IPS DF 19.7 (cell line): Measurements from ENCODE around the gene SP1.
"Not testable (repeated sequence)": the region's sequence is repeated elsewhere in the genome, so short reads cannot be mapped to it uniquely, and the experiment has no call there.

Experiments used
- DNase-seq: peaks from one replicate; pipeline ENCODE4 v3.0.0-alpha.2; 2013; ENCODE audit warnings: low read depth, low spot score

SP1 gene

DNA sequence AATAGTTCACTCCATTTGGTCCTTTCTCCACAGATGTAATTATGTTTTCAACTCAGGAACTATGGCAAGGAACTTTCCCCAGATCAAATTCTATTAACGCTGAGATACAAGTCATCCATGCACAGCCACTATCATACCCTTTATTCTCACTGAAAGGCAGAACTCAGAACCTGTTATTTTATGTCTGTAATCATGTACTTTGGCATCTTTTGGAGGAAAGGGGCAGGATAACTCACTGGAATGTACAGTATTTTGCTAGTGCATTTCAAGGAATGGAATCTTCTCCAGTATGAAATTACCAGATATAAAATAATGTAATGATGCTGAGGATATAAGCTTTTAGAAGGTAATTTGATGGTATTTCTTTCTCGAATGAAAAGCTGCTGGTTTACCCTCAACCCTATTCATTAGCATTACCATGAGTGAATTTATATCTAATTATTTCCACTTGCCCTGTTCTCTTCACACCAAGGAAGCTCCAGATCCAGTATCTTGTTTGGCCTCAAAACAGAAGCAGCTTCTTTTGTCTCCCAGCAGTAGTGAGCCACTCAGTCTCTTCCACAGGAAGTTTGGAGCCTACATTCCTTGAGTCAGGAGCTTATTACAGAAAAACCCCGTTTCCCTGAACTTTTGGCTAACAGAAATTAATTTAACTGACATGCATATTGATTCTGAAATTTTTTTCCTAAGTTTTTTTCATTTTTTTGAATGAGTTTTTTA is 33.7 kb downstream of the SP1 start:
- DNase-seq, result no peak

DNA sequence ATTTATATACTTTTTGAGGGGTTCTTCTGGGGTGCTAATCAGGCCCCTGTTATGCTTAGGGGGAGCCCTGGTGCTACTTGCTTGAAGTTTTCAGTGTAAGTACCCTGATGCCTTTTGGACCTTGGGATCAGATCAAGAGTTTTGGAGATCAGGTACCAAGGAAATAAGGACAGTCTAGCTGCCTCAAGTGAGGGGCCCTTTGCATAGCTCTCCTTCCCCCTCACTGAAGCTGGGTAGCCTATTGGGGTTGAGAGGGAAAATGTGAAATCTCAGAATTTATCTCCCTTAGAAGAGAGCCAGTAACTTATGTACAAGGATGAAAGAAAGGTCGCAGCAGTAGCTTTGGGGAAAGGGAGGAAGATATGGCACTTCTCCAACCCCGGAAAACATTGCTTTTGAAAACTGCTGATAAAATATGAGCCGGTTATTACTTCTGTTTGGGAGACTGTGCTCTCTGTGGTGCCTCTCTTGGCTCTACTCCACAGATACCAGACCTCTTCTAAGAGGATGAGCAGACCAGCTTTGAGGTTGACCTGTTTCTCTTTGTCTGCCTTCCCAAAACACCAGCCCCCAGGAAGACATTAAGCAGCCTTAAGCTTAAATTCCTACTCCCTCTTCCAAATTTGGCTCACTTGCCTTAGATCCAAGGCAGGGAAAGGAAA is 34.9 kb downstream of the SP1 start:
- DNase-seq, result no peak

DNA sequence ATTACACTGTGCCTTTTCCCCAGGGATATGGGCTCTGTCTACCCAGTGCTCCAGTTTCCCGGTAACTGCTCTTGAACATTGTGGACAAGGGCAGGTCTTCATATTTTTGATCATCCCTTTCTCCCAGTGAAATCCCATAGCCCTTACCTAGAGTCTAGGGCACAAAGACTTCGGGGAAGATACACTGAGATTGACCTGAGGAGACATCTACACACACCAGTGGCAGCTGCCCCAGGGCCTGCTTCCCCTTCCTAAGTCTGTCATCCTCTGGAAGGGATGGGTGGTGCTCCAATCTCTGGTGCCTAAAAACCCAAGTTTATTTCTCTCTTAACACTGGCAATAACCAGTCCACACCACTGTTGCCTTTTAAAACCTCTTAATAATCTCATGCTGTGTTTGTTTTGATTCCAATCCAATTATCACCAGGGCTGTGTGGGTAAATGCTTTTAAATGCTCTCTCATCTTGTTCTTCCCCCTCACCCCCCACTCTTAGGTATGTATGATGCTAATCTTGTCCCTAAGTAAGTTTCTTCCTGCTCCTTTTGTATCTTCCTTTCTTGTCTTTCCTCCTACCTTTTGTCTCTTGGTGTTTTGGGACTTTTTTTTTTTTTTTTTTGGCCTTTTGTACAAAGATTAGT is 35.9 kb downstream of the SP1 start:
- DNase-seq, result not testable (repeated sequence)

DNA sequence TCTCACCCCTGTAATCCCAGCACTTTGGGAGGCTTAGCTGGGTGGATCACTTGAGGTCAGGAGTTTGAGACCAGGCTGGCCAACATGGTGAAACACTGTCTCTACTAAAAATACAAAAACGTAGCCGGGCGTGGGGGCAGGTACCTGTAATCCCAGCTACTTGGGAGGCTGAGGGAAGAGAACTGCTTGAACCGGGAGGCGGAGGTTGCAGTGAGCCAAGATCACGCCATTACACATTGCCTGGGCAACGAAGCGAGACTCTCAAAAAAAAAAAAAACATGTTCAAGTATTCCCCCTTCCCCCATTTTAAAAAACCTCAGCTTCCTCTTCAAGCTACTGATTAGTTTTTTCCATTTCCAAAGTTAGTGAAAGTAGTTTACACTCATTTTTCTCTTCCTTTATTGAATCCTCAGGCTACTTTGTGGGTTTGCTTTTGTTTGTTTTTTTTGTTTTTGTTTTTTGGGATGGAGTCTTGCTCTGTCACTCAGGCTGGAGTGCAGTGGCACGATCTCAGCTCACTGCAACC is 37.4 kb downstream of the SP1 start:
- DNase-seq, result not testable (repeated sequence)

DNA sequence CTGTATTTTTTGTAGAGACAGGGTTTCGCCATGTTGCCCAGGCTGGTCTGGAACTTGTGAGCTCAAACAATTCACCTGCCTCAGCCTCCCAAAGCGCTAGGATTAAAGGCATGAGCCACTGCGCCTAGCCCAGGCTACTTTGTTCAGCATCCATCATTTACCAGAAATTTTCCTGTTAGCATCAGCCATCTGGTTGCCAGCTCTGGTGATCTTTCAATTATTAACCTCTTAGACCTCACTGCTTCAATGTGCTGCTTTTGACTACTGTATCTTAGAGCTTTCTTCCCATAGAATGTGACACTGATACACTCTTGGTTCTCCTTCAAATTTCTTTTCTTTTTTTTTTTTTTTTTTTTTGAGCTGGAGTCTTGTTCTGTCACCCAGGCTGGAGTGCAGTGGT is 38.2 kb downstream of the SP1 start:
- DNase-seq, result no peak

DNA sequence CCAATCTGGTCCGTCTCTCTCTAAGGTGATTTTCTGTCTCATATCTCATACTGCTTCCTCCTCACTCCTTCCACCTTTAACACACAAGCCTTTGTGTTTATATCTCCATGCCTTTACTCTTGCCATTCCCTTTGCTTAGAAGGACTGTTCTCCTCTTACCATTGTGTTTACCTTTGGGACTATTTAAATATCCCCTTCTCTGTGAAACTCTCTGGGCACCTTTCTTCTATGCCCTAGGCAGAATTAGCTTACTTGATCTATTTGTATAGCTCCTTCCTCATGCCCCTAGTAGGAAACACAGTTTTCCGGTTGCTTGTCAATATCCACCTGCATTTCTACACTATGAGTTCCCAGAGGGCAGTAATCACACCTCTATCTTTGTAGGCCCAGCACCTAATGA is 39.8 kb downstream of the SP1 start:
- no peak for DNase-seq

DNA sequence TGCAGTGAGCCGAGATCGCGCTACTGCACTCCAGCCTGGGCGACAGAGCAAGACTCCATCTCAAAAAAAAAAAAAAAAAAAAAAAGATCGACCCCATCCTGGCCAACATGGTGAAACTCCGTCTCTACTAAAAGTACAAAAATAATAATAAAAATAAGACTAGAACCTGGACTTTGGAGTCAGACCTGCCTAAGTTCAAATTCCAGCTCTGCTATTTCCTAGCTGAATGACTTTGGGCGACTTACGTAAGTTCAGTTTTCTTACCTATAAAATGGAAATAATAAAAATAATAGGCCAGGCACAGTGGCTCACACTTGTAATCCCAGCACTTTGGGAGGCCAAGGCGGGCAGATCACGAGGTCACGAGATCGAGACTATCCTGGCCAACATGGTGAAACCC is 42.3 kb downstream of the SP1 start:
- not testable (repeated sequence) for DNase-seq

DNA sequence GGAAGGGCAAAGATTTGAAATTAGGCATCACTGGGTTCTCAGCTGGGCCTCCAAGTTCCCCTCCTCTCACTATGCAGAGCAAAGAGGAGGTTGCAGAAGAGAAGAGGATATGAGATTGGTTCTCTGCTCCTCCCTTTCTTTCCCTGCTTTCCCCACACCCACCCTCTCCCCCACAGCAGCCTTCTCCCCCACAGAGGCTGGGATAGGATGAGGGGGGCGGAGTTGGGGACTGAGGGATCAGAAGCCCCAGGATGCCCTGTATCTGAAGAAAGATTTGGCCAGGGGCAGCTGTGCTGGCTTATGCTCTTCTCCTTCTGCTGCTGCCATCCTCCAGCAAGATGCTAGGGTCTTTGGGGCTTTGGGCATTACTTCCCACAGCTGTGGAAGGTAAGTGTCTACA is 43.6 kb downstream of the SP1 start, which contains the start of gene AMHR2:
Gene AMHR2 (plus strand): TSS at position 259 of the 400 bp plus-strand sequence. CDS start 80 bp downstream, at position 339.
- DNase-seq, result no peak

DNA sequence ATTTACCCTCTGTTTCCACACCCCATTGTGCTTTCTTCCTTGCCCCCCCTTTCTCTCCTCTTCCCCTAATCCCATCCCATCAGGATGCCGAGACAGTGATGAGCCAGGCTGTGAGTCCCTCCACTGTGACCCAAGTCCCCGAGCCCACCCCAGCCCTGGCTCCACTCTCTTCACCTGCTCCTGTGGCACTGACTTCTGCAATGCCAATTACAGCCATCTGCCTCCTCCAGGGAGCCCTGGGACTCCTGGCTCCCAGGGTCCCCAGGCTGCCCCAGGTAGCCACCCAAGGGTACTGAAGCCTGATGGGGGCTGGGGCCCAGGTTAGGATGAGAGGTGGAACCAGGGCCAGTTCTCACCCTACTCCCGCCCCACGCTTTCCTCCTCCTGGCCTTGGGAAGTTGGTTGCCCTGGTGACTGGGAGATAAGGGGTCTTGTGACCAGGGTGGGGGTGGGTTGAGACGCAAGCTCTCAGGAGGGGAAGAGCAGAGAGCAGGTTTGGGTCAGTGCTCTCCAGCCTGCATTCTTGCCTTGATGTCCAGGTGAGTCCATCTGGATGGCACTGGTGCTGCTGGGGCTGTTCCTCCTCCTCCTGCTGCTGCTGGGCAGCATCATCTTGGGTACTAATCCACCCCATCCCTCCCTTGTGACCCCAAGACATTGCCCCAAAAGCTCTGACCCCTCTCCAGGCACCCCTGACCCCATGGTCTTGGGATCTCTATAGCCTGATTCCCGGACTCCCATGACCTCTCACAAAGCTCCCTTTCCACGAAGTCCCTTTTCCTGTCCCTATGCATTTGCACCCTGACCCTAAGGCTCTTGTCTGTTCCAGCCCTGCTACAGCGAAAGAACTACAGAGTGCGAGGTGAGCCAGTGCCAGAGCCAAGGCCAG is 44.9 kb downstream of the SP1 start:
- DNase-seq, result no peak

DNA sequence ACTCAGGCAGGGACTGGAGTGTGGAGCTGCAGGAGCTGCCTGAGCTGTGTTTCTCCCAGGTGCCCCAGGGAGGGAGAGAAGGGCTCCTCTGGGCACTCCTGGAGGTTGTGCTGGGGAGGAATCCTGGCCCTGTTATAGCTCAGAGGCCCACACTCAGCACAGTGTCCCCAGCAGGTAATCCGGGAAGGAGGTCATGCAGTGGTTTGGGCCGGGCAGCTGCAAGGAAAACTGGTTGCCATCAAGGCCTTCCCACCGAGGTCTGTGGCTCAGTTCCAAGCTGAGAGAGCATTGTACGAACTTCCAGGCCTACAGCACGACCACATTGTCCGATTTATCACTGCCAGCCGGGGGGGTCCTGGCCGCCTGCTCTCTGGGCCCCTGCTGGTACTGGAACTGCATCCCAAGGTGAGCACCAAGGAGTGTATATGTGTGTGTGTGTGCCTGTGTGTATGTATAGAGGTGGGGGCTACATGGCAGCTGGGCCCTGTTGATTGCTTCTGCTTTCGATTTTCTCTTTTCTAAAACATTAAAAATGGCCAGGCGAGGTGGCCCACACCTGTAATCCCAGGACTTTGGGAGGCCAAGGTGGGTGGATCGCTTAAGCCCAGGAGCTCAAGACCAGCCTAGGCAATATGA is 45.7 kb downstream of the SP1 start:
- no peak for DNase-seq

DNA sequence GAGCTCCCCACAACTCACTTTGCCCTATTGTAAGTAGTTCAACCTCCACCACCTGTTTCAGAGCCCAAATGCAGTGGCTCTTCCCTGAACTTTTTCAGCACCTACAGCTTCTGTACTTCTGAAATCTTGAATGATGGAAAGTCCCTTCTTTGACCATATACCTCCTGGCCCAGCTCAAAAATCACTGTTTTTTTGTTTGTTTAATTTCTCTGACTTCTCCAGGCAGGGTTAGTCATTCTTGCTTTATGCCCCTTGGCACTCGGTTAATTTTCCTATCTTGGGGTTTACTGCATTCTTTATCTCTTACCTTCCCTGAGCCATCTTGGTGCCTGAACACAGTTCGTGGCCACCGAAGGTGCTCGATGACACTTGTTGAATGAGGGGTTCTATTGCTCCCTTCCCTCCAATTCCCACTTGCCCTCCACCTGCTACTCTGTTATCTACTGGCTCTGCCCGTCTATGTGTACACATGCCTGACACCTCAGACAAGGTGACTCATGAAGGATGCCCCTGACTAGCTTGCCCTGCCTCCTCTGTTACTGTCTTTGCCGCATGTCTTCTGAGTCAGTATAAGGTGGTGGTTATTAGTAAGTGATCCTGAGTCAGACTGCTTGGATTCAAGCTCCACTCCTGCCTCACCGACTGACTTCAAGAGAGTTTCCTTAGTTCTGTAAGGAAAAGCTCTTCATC is 48.1 kb downstream of the SP1 start:
- DNase-seq, result no peak

DNA sequence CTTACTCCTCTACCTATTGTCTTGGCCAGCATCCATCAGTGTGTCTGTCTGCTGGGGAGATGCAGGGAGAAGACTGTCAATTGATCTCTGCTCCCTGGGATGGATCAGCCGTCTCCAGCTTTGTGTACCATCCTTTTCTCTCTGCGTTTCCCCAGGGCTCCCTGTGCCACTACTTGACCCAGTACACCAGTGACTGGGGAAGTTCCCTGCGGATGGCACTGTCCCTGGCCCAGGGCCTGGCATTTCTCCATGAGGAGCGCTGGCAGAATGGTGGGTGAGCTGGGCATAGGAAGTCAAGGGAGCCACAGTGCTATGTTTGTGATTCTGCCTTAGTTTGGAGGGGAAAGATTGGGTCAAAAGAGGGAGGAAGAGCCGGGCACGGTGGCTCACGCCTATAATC is 48.8 kb downstream of the SP1 start:
- DNase-seq, result no peak

DNA sequence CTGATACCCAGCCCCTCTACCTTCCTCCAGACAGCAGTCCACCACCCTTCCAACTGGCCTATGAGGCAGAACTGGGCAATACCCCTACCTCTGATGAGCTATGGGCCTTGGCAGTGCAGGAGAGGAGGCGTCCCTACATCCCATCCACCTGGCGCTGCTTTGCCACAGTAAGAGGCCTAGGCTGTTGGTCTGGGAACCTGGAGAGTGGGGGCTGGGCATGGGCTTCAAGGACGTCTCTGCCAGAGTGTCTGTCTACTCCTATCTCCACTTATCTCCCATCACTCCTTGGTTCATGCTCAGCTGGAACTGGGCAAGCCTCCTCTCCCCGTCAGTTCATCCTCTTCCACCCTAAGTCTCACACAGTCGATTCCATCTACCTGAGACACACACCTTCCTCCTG is 50.1 kb downstream of the SP1 start:
- no peak for DNase-seq

DNA sequence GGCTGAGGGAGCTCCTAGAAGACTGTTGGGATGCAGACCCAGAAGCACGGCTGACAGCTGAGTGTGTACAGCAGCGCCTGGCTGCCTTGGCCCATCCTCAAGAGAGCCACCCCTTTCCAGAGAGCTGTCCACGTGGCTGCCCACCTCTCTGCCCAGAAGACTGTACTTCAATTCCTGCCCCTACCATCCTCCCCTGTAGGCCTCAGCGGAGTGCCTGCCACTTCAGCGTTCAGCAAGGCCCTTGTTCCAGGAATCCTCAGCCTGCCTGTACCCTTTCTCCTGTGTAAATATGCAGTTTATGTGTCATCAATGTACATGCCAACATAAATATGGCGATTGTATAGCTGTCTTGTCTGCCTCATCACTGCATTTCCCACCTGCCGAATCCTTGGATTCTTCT is 51.2 kb downstream of the SP1 start:
- DNase-seq, result no peak

DNA sequence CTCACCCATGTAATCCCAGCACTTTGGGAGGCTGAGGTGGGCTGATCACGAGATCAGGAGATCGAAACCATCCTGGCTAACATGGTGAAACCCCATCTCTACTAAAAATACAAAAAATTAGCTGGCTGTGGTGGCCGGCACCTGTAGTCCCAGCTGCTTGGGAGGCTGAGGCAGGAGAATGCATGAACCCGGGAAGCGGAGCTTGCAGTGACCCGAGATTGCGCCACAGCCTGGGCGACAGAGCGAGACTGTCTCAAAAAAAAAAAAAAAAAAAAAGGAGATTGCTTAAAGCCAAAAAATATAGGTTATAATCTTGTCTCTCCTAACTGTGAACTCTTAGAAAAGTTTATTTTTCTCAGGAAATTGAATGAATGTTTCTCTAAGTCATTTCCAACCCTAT is 55.4 kb downstream of the SP1 start:
- DNase-seq, result not testable (repeated sequence)

DNA sequence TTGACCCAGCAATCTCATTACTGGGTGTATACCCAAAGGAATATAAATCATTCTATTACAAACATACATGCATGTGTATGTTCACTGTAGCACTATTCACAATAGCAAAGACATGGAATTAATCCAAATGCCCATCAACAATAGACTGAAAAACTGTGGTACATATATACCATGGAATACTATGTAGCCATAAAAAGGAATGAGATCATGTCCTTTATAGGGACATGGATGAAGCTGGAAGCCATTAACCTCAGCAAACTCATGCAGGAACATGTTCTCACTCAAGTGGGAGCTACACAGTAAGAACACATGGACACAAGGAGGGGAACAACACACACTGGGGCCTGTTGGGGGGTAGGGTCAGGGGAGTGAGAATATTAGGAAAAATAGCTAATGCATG is 59.6 kb downstream of the SP1 start:
- DNase-seq, result not testable (repeated sequence)

DNA sequence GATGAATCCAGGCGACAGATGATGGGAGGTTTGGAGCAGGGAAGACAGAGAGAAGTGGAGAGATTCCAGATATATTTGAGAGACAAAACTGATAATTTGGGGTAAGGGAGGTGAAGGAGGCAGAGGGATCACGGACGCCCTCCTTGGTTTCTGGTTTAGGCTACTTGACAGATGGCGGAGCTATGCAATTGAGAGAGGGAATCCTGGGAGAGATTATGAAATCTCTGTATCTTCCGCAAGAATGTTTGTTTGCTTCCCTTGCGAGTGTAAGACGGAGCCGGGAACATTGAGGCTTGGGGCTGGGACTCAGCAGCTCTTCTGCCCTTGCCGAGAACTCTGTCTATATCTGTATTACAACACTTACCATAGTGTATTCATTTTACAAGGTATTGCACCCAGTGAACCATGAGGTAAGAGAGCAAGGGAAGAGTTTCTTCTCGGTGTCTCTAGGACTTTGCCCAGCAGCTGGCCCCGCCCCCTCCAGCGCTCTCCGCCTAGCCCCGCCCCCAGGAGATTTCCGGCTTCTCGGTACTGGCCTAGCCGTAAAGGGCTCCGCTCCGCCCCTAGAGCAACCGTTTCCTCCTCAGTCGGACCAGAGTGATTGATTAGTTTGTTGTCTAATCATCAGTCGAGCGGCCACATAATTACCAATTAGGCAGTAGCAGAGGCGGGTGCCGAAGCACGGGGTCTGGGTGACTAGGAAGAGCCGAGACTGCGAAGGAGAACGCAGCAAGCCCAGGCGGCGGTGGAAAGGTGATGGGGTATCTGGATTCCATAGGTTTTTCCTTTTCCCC is 61.3 kb downstream of the SP1 start, which contains the start of gene PRR13:
Gene PRR13 (plus strand): TSS at position 695 of the 794 bp plus-strand sequence. CDS start 981 bp downstream, outside the sequence.
- DNase-seq, result peak; percentile 97

DNA sequence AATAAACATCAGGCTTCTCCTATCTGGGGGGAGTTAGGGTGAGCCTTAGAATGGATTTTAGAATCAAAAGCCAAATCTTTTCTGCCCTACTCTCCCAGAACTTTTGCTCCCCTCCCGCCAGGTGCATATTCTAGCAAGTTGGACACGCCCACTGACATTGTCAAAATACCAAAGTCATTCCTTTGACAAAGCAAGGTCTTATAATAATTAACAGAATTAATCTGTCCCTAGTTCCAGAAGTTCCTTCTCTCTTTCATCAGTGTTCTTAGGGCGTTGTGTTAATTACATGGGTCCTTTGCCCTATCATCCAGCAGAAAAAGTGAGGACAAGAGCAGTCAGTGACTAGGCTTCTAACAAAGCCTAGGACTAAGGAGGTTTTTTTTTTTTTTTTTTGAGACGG is 64.0 kb downstream of the SP1 start:
- DNase-seq, result no peak

DNA sequence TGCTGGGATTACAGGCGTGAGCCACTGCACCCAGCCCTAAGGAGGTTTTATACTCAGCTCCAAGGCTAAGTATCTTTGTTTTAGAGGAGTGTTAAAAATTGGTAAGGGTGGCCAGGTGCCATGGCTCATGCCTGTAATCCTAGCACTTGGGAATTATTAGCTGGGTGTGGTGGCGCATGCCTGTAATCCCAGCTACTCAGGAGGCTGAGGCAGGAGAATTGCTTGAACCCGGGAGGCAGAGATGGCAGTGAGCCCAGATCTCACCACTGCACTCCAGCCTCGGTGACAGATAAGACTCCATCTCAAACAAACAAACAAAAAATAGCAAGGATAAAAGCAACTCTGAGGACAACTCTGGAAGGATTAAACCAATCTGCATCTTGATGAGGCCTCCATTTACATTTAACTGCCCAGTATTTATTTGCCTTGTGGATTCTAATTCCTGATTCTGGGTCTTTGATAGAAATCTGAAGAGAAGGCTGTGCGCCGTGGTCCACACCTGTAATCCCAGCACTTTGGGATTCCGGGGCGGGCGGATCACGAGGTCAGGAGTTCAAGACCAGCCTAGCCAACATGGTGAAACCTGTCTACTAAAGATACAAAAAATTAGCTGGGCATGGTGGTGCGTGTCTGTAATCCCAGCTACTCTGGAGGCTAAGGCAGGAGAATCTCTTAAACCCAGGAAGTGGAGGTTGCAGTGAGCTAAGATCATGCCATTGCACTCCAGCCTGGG is 64.8 kb downstream of the SP1 start:
- DNase-seq, result not testable (repeated sequence)
